MM.1S (cell line): ENCODE results near the gene ATP2B2.

Experiments
- DNase-seq: peaks from one replicate; pipeline ENCODE4 v3.0.0-alpha.2; 2015
- H2AFZ ChIP-seq: fragments of 300-600 bp; sonication (generic); 2 replicates; pipeline ENCODE4 v1.6.0; 2016; ENCODE audit warnings: antibody characterized with exemption, low read length
- H3F3A ChIP-seq: fragments of 300-600 bp; sonication (generic); 2 replicates; pipeline ENCODE4 v1.6.1; 2016; ENCODE audit warnings: mild to moderate bottlenecking, antibody characterized with exemption, low read length, moderate library complexity, mixed read lengths; ENCODE audit not compliant: insufficient read depth
- H3K27ac ChIP-seq: fragments of 300-600 bp; sonication (generic); 2 replicates; pipeline ENCODE4 v1.5.1; 2016; ENCODE audit warnings: mild to moderate bottlenecking, low read length
- H3K27me3 ChIP-seq: fragments of 300-600 bp; sonication (generic); replicated peaks from 2 replicates; pipeline ENCODE4 v1.6.0; 2016; ENCODE audit warnings: low read length; ENCODE audit not compliant: insufficient read depth
- H3K36me3 ChIP-seq: fragments of 300-600 bp; sonication (generic); replicated peaks from 2 replicates; pipeline ENCODE4 v1.6.1; 2016; ENCODE audit warnings: mild to moderate bottlenecking, low read length, mixed read lengths; ENCODE audit not compliant: insufficient read depth
- H3K4me1 ChIP-seq: fragments of 300-600 bp; sonication (generic); 2 replicates; pipeline ENCODE4 v1.6.1; 2016; ENCODE audit warnings: low read length, mixed read lengths
- H3K4me2 ChIP-seq: fragments of 300-600 bp; sonication (generic); 2 replicates; pipeline ENCODE4 v1.6.0; 2016; ENCODE audit warnings: low read depth, low read length
- H3K4me3 ChIP-seq: fragments of 300-600 bp; sonication (generic); 2 replicates; pipeline ENCODE4 v1.5.1; 2016; ENCODE audit warnings: low read length, mixed read lengths
- H3K79me2 ChIP-seq: fragments of 300-600 bp; sonication (generic); 2 replicates; pipeline ENCODE4 v1.6.1; 2016; ENCODE audit warnings: mixed run types, low read length, mixed read lengths
- H3K9ac ChIP-seq: fragments of 300-600 bp; sonication (generic); 2 replicates; pipeline ENCODE4 v1.6.1; 2016; ENCODE audit warnings: low read length, mixed read lengths
- H3K9me2 ChIP-seq: fragments of 300-600 bp; sonication (generic); replicated peaks from 2 replicates; pipeline ENCODE4 v1.6.1; 2016; ENCODE audit warnings: mild to moderate bottlenecking, low read length, mixed read lengths; ENCODE audit not compliant: insufficient read depth
- H3K9me3 ChIP-seq: fragments of 300-600 bp; sonication (generic); replicated peaks from 2 replicates; pipeline ENCODE4 v1.6.1; 2016; ENCODE audit warnings: mild to moderate bottlenecking, low read length, mixed read lengths; ENCODE audit not compliant: insufficient read depth
- H4K20me1 ChIP-seq: fragments of 300-600 bp; sonication (generic); 2 replicates; pipeline ENCODE4 v1.6.1; 2016; ENCODE audit warnings: mild to moderate bottlenecking, low read length, moderate library complexity, mixed read lengths; ENCODE audit not compliant: insufficient read depth
- EZH2 ChIP-seq: fragments of 300-600 bp; sonication (generic); optimal IDR thresholded peaks from 2 replicates; pipeline ENCODE3; 2017; ENCODE audit warnings: low read depth, mild to moderate bottlenecking, antibody characterized with exemption, low read length, mixed read lengths
- EZH2phosphoT487 ChIP-seq: fragments of 300-600 bp; sonication (generic); IDR thresholded peaks from 2 replicates; pipeline ENCODE4 v1.6.1; 2018; ENCODE audit warnings: antibody characterized with exemption, low read length
- TF ChIP-seq, protein P1 (sequence below): fragments of 300-600 bp; sonication (generic); IDR thresholded peaks from 2 replicates; pipeline ENCODE4 v1.5.1; 2016; ENCODE audit warnings: antibody characterized with exemption, low read length, mixed read lengths

ATP2B2 gene

DNA sequence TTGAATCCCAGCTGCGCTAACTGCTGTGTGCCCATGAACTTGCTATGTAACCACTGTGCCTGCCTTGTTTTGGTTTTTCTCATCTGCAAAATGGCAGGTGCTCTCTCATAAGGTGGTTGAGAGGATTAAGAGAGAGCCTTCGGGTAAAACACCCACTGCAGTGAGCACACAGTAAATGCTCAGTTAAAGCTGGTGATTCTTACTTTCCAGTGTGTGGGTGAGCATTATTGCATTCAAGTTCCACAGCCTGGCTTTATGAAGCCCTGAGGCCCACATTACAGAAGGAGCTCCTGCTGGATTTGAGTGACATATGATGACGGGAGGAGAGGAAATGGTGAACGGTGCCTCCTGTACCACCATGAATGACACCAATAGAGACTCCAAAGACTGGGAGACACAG is 101.0 kb downstream of the ATP2B2 start:
- H3K36me3 ChIP-seq = no peaks in the 10 kb centered on the region
- no peaks in the 10 kb centered on the region for H3K9me2 ChIP-seq
- TF ChIP-seq, protein P1, sequence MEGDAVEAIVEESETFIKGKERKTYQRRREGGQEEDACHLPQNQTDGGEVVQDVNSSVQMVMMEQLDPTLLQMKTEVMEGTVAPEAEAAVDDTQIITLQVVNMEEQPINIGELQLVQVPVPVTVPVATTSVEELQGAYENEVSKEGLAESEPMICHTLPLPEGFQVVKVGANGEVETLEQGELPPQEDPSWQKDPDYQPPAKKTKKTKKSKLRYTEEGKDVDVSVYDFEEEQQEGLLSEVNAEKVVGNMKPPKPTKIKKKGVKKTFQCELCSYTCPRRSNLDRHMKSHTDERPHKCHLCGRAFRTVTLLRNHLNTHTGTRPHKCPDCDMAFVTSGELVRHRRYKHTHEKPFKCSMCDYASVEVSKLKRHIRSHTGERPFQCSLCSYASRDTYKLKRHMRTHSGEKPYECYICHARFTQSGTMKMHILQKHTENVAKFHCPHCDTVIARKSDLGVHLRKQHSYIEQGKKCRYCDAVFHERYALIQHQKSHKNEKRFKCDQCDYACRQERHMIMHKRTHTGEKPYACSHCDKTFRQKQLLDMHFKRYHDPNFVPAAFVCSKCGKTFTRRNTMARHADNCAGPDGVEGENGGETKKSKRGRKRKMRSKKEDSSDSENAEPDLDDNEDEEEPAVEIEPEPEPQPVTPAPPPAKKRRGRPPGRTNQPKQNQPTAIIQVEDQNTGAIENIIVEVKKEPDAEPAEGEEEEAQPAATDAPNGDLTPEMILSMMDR = no peak
- no peak for TF ChIP-seq EZH2phosphoT487
- TF ChIP-seq EZH2 = no peak
- no peak overlapping the region for H3K27ac ChIP-seq
- no peak overlapping the region for H3K9ac ChIP-seq
- no peaks in the 10 kb centered on the region for H3K79me2 ChIP-seq
- no peaks in the 10 kb centered on the region for H3F3A ChIP-seq
- no peak overlapping the region for H3K4me2 ChIP-seq
- no peak for DNase-seq
- no peaks in the 10 kb centered on the region for H4K20me1 ChIP-seq
- H3K4me1 ChIP-seq = peaks cover 25% of the 10 kb centered on the region
- no peaks in the 10 kb centered on the region for H3K9me3 ChIP-seq
- no peak overlapping the region for H2AFZ ChIP-seq
- H3K27me3 ChIP-seq = no peaks in the 10 kb centered on the region
- no peak overlapping the region for H3K4me3 ChIP-seq

DNA sequence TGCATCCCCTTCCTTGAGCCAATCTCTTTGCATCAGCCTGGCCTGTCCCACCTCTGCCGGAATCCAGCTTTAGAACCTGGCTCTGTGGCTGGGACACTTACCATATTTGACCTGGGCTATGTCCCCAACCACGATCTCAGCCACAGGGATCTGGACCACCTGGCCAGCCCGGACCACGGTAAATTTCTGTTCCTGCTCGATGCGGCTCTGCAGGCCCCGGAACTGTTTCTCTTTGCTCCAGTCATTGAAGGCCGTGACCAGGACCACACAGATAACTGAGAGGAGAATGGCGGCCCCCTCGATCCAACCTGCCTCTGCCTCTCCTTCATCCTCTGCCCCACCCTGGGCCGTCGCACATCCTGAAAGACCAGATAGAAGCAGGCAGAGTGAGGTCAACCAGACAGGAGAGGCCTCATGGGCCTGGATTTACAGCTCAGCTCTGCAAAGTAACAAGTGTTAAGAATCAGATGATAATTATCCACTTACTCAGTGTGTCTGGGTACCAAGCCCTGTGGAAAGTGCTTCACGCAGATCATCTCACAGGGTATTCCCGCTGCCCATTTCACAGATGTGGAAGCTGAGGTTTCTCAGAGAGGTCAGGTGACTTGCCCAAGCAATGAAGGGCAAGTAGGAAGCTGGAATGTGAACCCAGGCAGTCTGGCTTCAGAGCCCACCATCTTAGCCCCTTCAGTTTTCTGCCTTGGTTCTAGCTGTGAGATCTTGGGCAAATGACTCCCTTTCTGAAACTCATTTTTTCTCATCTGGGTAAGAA is 103.2 kb downstream of the ATP2B2 start:
- no peaks in the 10 kb centered on the region for H3K79me2 ChIP-seq
- peaks cover 18% of the 10 kb centered on the region for H3K4me1 ChIP-seq
- H3K4me3 ChIP-seq = no peak overlapping the region
- no peaks in the 10 kb centered on the region for H3K27me3 ChIP-seq
- no peaks in the 10 kb centered on the region for H3K9me2 ChIP-seq
- no peak overlapping the region for H3K4me2 ChIP-seq
- no peak overlapping the region for H3K9ac ChIP-seq
- no peak overlapping the region for H3K27ac ChIP-seq
- TF ChIP-seq EZH2phosphoT487 (no peak), EZH2 (no peak)
- TF ChIP-seq, protein P1 = no peak
- no peaks in the 10 kb centered on the region for H3K36me3 ChIP-seq
- no peak for DNase-seq
- no peaks in the 10 kb centered on the region for H4K20me1 ChIP-seq
- H2AFZ ChIP-seq = no peak overlapping the region
- peaks cover 2% of the 10 kb centered on the region; the same call in 1 of the 2 replicates for H3F3A ChIP-seq
- no peaks in the 10 kb centered on the region for H3K9me3 ChIP-seq

DNA sequence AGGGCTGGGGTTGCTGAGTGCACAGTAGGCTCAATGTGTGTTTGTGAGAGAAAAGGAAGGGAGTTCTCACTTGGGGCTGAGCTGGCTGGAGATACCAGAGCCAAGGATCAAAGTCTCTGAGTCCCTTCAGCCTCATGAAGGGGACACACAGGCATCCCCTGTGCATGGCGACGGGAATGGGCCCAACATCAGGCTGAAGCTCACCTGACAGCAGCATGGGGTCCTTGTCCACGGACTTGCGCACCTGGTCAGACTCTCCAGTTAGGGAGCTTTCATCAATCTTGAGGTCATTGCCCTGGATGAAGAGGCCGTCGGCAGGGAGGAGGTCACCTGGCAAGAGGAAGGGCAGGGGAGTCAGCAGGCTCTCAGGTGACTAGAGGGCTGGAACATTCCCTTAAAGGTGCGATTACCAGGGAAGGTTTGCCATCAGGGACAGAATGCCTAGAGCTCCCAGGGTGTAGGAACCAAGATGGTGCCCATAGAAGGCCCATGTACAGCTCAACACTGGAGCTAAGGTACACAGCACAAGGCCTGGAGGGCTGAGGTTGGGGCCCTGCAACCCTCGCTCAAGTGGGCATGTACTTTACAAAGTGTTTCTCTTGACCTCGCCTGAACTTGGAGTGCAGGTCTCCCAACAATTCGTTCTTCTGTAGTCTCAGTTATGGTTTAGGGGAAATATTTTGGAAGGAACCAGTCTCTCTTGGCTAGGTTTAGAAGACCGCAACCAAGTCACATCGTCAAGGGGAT is 104.5 kb downstream of the ATP2B2 start:
- Histone ChIP-seq H3K4me2 (no peak overlapping the region), H3K36me3 (no peaks in the 10 kb centered on the region), H3K9me3 (no peaks in the 10 kb centered on the region), H3K9me2 (no peaks in the 10 kb centered on the region), H3K27ac (no peak overlapping the region), H2AFZ (no peak overlapping the region), H3K79me2 (no peaks in the 10 kb centered on the region), H4K20me1 (no peaks in the 10 kb centered on the region), H3K4me1 (peaks cover 31% of the 10 kb centered on the region), H3K9ac (no peak overlapping the region), H3K4me3 (no peak overlapping the region), H3F3A (peaks cover 15% of the 10 kb centered on the region), H3K27me3 (no peaks in the 10 kb centered on the region)
- TF ChIP-seq EZH2 (no peak), EZH2phosphoT487 (no peak)
- TF ChIP-seq, protein P1 = no peak
- DNase-seq = no peak
